Measurements from ENCODE around the gene KPNB1. TPM values are rescaled to one million over a fixed set of nuclear protein-coding genes. Genes with fewer than 3 reads are reported as not detected.
"Not testable (repeated sequence)": the region's sequence is repeated elsewhere in the genome, so short reads cannot be mapped to it uniquely, and the experiment has no call there.

Gene KPNB1
- total RNA-seq, 3 donors from 2014 or later = 162 to 269 (median 217) TPM

DNA sequence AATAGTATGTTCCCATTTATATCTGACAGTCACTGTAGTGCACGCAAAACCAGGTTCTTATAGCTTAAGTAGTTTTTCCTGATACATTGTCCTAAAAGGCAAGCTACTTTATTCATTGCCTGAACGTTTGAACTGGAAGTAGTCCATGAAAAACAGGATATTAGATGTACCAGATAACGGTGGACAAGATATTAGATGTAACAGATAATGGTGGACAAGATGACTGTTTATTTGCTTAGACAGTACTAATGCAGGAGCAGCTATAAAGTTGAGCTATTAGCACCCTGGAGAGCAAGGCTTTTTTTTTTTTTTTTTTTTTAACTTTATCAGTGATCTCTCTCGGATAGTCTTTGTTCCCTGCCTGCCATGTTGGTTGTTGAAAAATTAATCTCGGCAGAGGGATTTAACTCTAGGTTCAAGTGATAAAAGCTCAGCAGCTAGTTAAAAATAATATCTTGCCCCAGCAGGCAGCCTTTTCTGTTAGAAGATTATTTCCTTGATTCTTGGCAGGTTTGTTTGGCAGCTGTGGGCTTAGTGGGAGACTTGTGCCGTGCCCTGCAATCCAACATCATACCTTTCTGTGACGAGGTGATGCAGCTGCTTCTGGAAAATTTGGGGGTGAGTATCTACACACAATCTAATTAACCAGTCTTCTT is 26.9 kb downstream of the KPNB1 start:
- H3K4me1 ChIP-seq (ENCODE audit: low read depth) = no peaks in the 10 kb centered on the region
- no peak overlapping the region for H3K4me3 ChIP-seq
- peaks cover 62% of the 10 kb centered on the region for H3K36me3 ChIP-seq (ENCODE audit: low read depth)
- ATAC-seq (no peak), DNase-seq (no peak)
- H3K9me3 ChIP-seq = no peaks in the 10 kb centered on the region
- TF ChIP-seq, protein P1, sequence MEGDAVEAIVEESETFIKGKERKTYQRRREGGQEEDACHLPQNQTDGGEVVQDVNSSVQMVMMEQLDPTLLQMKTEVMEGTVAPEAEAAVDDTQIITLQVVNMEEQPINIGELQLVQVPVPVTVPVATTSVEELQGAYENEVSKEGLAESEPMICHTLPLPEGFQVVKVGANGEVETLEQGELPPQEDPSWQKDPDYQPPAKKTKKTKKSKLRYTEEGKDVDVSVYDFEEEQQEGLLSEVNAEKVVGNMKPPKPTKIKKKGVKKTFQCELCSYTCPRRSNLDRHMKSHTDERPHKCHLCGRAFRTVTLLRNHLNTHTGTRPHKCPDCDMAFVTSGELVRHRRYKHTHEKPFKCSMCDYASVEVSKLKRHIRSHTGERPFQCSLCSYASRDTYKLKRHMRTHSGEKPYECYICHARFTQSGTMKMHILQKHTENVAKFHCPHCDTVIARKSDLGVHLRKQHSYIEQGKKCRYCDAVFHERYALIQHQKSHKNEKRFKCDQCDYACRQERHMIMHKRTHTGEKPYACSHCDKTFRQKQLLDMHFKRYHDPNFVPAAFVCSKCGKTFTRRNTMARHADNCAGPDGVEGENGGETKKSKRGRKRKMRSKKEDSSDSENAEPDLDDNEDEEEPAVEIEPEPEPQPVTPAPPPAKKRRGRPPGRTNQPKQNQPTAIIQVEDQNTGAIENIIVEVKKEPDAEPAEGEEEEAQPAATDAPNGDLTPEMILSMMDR (IDR thresholded peaks at IDR 0.05) = no peak
- intact Hi-C loops (cut with DNase I, micrococcal nuclease) = no loop called here

DNA sequence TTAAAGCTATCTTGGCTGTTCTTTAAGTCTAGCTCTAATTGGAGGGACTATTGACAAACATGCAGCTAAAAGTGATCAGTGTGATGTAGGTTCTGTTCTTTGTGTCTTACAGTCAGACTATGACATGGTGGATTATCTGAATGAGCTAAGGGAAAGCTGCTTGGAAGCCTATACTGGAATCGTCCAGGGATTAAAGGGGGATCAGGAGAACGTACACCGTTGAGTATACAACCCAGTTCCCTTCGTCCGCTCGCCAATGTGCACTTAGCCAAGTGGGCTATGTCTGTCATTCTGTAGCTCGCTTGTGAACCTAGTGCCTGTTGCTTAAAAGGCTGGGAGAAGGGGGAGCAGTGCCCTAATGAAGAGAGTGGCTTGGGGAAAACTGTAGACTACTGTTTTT is 28.5 kb downstream of the KPNB1 start:
- no peak for DNase-seq
- no peak for ATAC-seq
- intact Hi-C loops (cut with DNase I, micrococcal nuclease) = no loop called here
- Histone ChIP-seq H3K9me3 (no peaks in the 10 kb centered on the region), H3K4me1 (ENCODE audit: low read depth) (no peaks in the 10 kb centered on the region), H3K36me3 (ENCODE audit: low read depth) (peaks cover 51% of the 10 kb centered on the region), H3K4me3 (no peak overlapping the region)
- TF ChIP-seq, protein P1 (IDR thresholded peaks at IDR 0.05) = no peak

GRCh38 chr17:47682138-47682537 is 32.4 kb downstream of the KPNB1 start:
- TF ChIP-seq, protein P1 (IDR thresholded peaks at IDR 0.05) = no peak
- no peaks in the 10 kb centered on the region for H3K9me3 ChIP-seq
- peaks cover 28% of the 10 kb centered on the region for H3K36me3 ChIP-seq (ENCODE audit: low read depth)
- ATAC-seq (no peak), DNase-seq (no peak)
- intact Hi-C loops (cut with DNase I, micrococcal nuclease) = no loop called here
- no peak overlapping the region for H3K4me3 ChIP-seq
- H3K4me1 ChIP-seq (ENCODE audit: low read depth) = no peaks in the 10 kb centered on the region

GRCh38 chr17:47682727-47683126 is 33.0 kb downstream of the KPNB1 start:
- DNase-seq; H3K9me3 ChIP-seq; H3K4me1 ChIP-seq (ENCODE audit: low read depth); ATAC-seq; intact Hi-C loops (cut with DNase I, micrococcal nuclease); H3K4me3 ChIP-seq: not testable (repeated sequence)
- peaks cover 26% of the 10 kb centered on the region for H3K36me3 ChIP-seq (ENCODE audit: low read depth)

DNA sequence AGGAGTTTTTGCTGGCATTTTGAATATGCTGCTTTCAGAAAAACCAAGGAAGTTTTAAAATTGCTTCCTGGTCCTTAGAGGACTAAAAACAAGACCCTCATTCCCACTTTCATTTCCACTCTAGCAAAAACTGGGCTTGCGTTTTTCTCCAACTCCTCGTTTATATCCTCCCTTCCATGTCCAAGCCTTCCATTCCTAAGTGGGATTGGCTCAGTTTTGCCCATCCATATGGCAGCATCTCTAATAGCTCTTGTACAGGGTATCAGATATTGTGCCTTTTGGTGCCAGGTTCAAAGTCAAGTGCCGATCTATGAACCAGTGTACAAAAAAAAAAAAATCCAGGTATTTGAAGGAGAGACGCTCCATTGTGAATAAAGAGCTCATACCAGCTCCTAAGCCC is 34.3 kb downstream of the KPNB1 start:
- TF ChIP-seq, protein P1 (IDR thresholded peaks at IDR 0.05) = no peak
- ATAC-seq = no peak
- H3K36me3 ChIP-seq (ENCODE audit: low read depth) = peaks cover 17% of the 10 kb centered on the region
- no peak overlapping the region for H3K4me3 ChIP-seq
- no peaks in the 10 kb centered on the region for H3K9me3 ChIP-seq
- DNase-seq = no peak
- H3K4me1 ChIP-seq (ENCODE audit: low read depth) = no peaks in the 10 kb centered on the region
- intact Hi-C loops (cut with DNase I, micrococcal nuclease) = no loop called here

GRCh38 chr17:47684535-47685193 is 34.9 kb downstream of the KPNB1 start:
- ATAC-seq (no peak), DNase-seq (no peak)
- intact Hi-C loops (cut with DNase I, micrococcal nuclease) = no loop called here
- Histone ChIP-seq H3K9me3 (no peaks in the 10 kb centered on the region), H3K36me3 (ENCODE audit: low read depth) (peaks cover 11% of the 10 kb centered on the region), H3K4me3 (no peak overlapping the region), H3K4me1 (ENCODE audit: low read depth) (no peaks in the 10 kb centered on the region)
- TF ChIP-seq, protein P1 (IDR thresholded peaks at IDR 0.05) = no peak

Measured in mucosa of descending colon (tissue), 3 donors.